SK-N-SH (cell line): ENCODE results near the gene ZNF141. TPM values are rescaled to one million over a fixed set of nuclear protein-coding genes. Genes with fewer than 3 reads are reported as not detected.
"Not testable (repeated sequence)": the region's sequence is repeated elsewhere in the genome, so short reads cannot be mapped to it uniquely, and the experiment has no call there.

Experiments used
- CTCF ChIA-PET: fragments of 300-600, 350-600 bp; formaldehyde crosslinking; extraction: SDS; loops from one replicate; lab custom pipeline; 2021; lab: Yijun Ruan, JAX
- POLR2A ChIA-PET: fragments of 350-600 bp; sonication (Branson Sonifier 250); formaldehyde crosslinking; extraction: SDS; loops from one replicate; lab custom pipeline; 2020; ENCODE audit warnings: antibody characterized with exemption, inconsistent platforms; lab: Yijun Ruan, JAX
- DNase-seq: peaks from one replicate; pipeline ENCODE4 v3.0.0; 2012
- H2AFZ ChIP-seq: fragments of 200-600 bp; sonication (generic); 2 replicates; pipeline ENCODE4 v1.8.1; 2016; ENCODE audit warnings: antibody characterized with exemption, mild to moderate bottlenecking, low read depth
- H3F3A ChIP-seq: fragments of 200-600 bp; sonication (generic); replicated peaks from 2 replicates; pipeline ENCODE3; 2016; ENCODE audit warnings: antibody characterized with exemption, mild to moderate bottlenecking; ENCODE audit not compliant: insufficient read depth
- H3K27ac ChIP-seq, 2 experiments: fragments of 200-500 bp in 1 of 2; fragments of 200-600 bp in 1 of 2; sonication (Bioruptor generic) in 1 of 2; sonication (generic), shearing (Covaris generic) in 1 of 2; 2 replicates each; pipeline versions ENCODE4 v1.5.1 to v1.6.1; 2014 to 2016; ENCODE audit warnings: low read depth in 2 of 2, inconsistent platforms in 1 of 2, low read length in 1 of 2, mild to moderate bottlenecking in 1 of 2, mixed read lengths in 1 of 2
- H3K27me3 ChIP-seq: fragments of 200-600 bp; sonication (generic), shearing (Covaris generic); 2 replicates; pipeline ENCODE4 v1.6.1; 2016; ENCODE audit warnings: mixed run types; ENCODE audit not compliant: insufficient read depth
- H3K36me3 ChIP-seq, 2 experiments: fragments of 200-500 bp in 1 of 2; fragments of 200-600 bp in 1 of 2; sonication (Bioruptor generic) in 1 of 2; sonication (generic) in 1 of 2; replicated peaks in 1 of 2; 2 replicates each; pipeline versions ENCODE3 to v1.5.1; 2014 to 2016; ENCODE audit warnings: low read length in 1 of 2, mild to moderate bottlenecking in 1 of 2; ENCODE audit not compliant: insufficient read depth in 2 of 2, control insufficient read depth in 1 of 2
- H3K4me1 ChIP-seq, 2 experiments: fragments of 200-500 bp in 1 of 2; fragments of 200-600 bp in 1 of 2; sonication (Bioruptor generic) in 1 of 2; sonication (generic), shearing (Covaris generic) in 1 of 2; 2 replicates each; pipeline versions ENCODE4 v1.5.1 to v1.6.1; 2014 to 2016; ENCODE audit warnings: low read depth in 1 of 2, low read length in 1 of 2, mixed run types in 1 of 2; ENCODE audit not compliant: insufficient read depth in 2 of 2, control insufficient read depth in 1 of 2
- H3K4me2 ChIP-seq: fragments of 200-600 bp; sonication (generic), shearing (Covaris generic); 2 replicates; pipeline ENCODE4 v1.6.1; 2017; ENCODE audit warnings: mixed run types
- H3K4me3 ChIP-seq, 2 experiments: fragments of 200-500 bp in 1 of 2; fragments of 200-600 bp in 1 of 2; sonication (Bioruptor generic) in 1 of 2; sonication (generic), shearing (Covaris generic) in 1 of 2; 2 replicates each; pipeline versions ENCODE4 v1.5.1 to v1.8.1; 2014 to 2016; ENCODE audit warnings: low read depth in 2 of 2, inconsistent platforms in 1 of 2, low read length in 1 of 2, mild to moderate bottlenecking in 1 of 2, mixed read lengths in 1 of 2, moderate library complexity in 1 of 2
- H3K79me2 ChIP-seq: fragments of 200-600 bp; sonication (generic); 2 replicates; pipeline ENCODE4 v1.8.1; 2017; ENCODE audit warnings: mild to moderate bottlenecking; ENCODE audit not compliant: insufficient read depth
- H3K9ac ChIP-seq: fragments of 200-600 bp; sonication (generic); 2 replicates; pipeline ENCODE4 v1.6.1; 2017; ENCODE audit warnings: mixed run types
- H3K9me2 ChIP-seq: fragments of 200-600 bp; sonication (generic); 2 replicates; pipeline ENCODE4 v1.6.1; 2017; ENCODE audit warnings: mixed run types
- H3K9me3 ChIP-seq: fragments of 200-600 bp; sonication (generic); 2 replicates; pipeline ENCODE4 v1.6.1; 2017; ENCODE audit warnings: mixed run types, mild to moderate bottlenecking, moderate library complexity
- H4K20me1 ChIP-seq: fragments of 200-600 bp; sonication (generic); 2 replicates; pipeline ENCODE4 v1.6.1; 2017; ENCODE audit warnings: mild to moderate bottlenecking, mixed run types; ENCODE audit not compliant: insufficient read depth
- CHD2 ChIP-seq: fragments of 150-350 bp; IDR thresholded peaks from 2 replicates; pipeline ENCODE4 v1.6.1; 2018; ENCODE audit warnings: low read length; ENCODE audit not compliant: partially characterized antibody
- ELF1 ChIP-seq: IDR thresholded peaks from 2 replicates; pipeline ENCODE4 v1.4.0; 2012
- FOXJ3 ChIP-seq: sonication (generic); formaldehyde crosslinking; IDR thresholded peaks from 2 replicates; pipeline ENCODE4 v1.5.1; 2020; ENCODE audit warnings: mild to moderate bottlenecking, missing genetic modification reagents
- MAX ChIP-seq: IDR thresholded peaks from 2 replicates; pipeline ENCODE4 v1.4.0; 2012; ENCODE audit warnings: low read depth
- MXI1 ChIP-seq: IDR thresholded peaks from 2 replicates; pipeline ENCODE4 v1.6.1; 2012; ENCODE audit warnings: mild to moderate bottlenecking, low read depth, low read length, improper control_type of control experiment
- NFIC ChIP-seq: IDR thresholded peaks from 2 replicates; pipeline ENCODE4 v1.4.0; 2012; ENCODE audit warnings: borderline replicate concordance
- RCOR1 ChIP-seq: fragments of 150-350 bp; IDR thresholded peaks from 2 replicates; pipeline ENCODE4 v1.6.1; 2017; ENCODE audit warnings: antibody characterized with exemption, low read length
- RFX5 ChIP-seq: IDR thresholded peaks from 2 replicates; pipeline ENCODE4 v1.6.1; 2012; ENCODE audit warnings: mild to moderate bottlenecking, improper control_type of control experiment, low read length
- RXRA ChIP-seq: IDR thresholded peaks from 2 replicates; pipeline ENCODE4 v1.4.0; 2012; ENCODE audit warnings: low read depth, mild to moderate bottlenecking, borderline replicate concordance
- TEAD4 ChIP-seq: IDR thresholded peaks from 2 replicates; pipeline ENCODE4 v1.4.0; 2012; ENCODE audit warnings: mild to moderate bottlenecking, borderline replicate concordance; ENCODE audit not compliant: insufficient read depth
- USF1 ChIP-seq: IDR thresholded peaks from 2 replicates; pipeline ENCODE4 v1.4.0; 2012; ENCODE audit warnings: low read depth, borderline replicate concordance
- YY1 ChIP-seq: IDR thresholded peaks from 2 replicates; pipeline ENCODE4 v1.4.0; 2012; ENCODE audit warnings: low read depth, mild to moderate bottlenecking
- WGBS: methylation state at CpG from one replicate; pipeline ENCODE4 v1.1.6; 2017; ENCODE audit warnings: low lambda C conversion rate; 5-methylcytosine and 5-hydroxymethylcytosine counted together
- polyA plus RNA-seq, 3 experiments: library from polyadenylated mRNA; depleted of rRNA; stranded (reverse); fragments of >200 nt; gene quantifications; 2 replicates each; pipeline ENCODE4 v1.2.3, GENCODE V29; 2012
- TF ChIP-seq, protein P1 (sequence below): fragments of 150-350 bp; IDR thresholded peaks from 2 replicates; pipeline ENCODE4 v1.6.1; 2016; ENCODE audit warnings: mild to moderate bottlenecking, low read depth, low read length
- TF ChIP-seq, protein P2 (sequence below): IDR thresholded peaks from 2 replicates; pipeline ENCODE4; 2012

Gene ZNF141
- polyA plus RNA-seq, 1 of the 3 experiments (the other 2 are of a cell fraction): 1.6 TPM

GRCh38 chr4:302381-302780 is 35.2 kb upstream of the ZNF141 start:
- TF ChIP-seq RXRA (no peak), NFIC (no peak), TEAD4 (no peak), FOXJ3 (CRISPR knock-in tag) (no peak), RFX5 (no peak), ELF1 (no peak), CHD2 (no peak), RCOR1 (no peak)
- TF ChIP-seq, protein P1, sequence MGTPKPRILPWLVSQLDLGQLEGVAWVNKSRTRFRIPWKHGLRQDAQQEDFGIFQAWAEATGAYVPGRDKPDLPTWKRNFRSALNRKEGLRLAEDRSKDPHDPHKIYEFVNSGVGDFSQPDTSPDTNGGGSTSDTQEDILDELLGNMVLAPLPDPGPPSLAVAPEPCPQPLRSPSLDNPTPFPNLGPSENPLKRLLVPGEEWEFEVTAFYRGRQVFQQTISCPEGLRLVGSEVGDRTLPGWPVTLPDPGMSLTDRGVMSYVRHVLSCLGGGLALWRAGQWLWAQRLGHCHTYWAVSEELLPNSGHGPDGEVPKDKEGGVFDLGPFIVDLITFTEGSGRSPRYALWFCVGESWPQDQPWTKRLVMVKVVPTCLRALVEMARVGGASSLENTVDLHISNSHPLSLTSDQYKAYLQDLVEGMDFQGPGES: no peak
- CTCF ChIA-PET: no interaction called here
- 84% methylated on average over 4 of the region's 4 CpGs for WGBS

GRCh38 chr4:304516-304915 is 33.1 kb upstream of the ZNF141 start:
- DNase-seq, H3K9me3 ChIP-seq, H3F3A ChIP-seq, CTCF ChIA-PET, POLR2A ChIA-PET, H3K36me3 ChIP-seq, H3K27ac ChIP-seq, H4K20me1 ChIP-seq, H3K9me2 ChIP-seq, H3K27me3 ChIP-seq, H3K4me1 ChIP-seq, H3K79me2 ChIP-seq: not testable (repeated sequence)
- WGBS: 15% methylated on average over 14 of the region's 20 CpGs
- H3K4me2 ChIP-seq: peak overlapping the region; percentile 72
- H2AFZ ChIP-seq: peak overlapping the region; percentile 69; the same call in 1 of the 2 replicates
- H3K9ac ChIP-seq: peak overlapping the region; percentile 51; the same call in 1 of the 2 replicates
- H3K4me3 ChIP-seq: peak overlapping the region; percentile 56 to 57

More at GRCh38 chr4:302381-302780, 35.2 kb upstream of the ZNF141 start:
- no peak for DNase-seq
- Histone ChIP-seq H2AFZ (no peak overlapping the region), H4K20me1 (no peaks in the 10 kb centered on the region), H3K79me2 (no peaks in the 10 kb centered on the region; the same call in 1 of the 2 replicates), H3K36me3 (no peaks in the 10 kb centered on the region), H3K4me1 (no peaks in the 10 kb centered on the region; a peak in 1 of 4 replicates), H3K27ac (no peak overlapping the region), H3K27me3 (no peaks in the 10 kb centered on the region), H3K9ac (no peak overlapping the region), H3K4me2 (no peak overlapping the region), H3K4me3 (no peak overlapping the region), H3K9me3 (no peaks in the 10 kb centered on the region), H3K9me2 (no peaks in the 10 kb centered on the region), H3F3A (no peaks in the 10 kb centered on the region)
- POLR2A ChIA-PET: no interaction called here

DNA sequence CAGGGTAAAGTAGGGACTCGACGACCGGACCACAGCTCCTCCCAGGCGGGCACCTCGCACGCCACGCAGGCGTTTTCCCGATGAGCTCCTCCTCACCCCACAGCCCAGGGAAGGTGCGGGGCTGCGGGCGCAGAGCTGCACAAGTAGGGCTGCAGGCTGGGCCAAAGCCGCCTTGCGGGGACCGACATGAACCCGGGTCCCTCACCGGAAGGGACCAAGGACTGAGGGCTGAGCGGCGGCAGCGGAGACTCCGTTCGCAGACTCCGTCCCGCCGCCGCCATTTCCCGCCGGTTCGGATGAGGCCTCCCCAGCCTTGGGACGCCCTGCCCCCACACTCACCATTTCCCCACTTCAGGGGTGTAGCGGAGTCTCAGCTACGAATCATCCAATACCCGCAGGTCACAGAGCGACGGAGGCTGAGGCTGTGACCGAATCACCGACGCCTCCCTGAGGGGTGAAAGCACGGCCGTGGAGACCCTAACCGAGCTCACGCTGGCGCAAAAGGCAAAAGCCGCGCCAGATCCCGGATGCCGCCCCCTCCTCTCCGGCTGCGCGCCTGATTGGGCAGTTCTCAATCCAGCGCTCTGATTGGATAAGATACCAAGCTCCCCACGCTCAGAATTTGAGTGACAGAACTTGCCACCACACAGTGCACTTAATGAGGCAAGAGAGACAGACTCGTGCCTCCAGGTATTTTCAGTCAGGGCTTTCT is 32.5 kb upstream of the ZNF141 start, which contains the start of gene ZNF732:
Gene ZNF732, minus strand, starts transcription at position 506 of the 712 bp plus-strand sequence. Its CDS starts 164 bp downstream, at position 342.
- DNase-seq: peak; percentile 88
- H3K9me3 ChIP-seq: no peaks in the 10 kb centered on the region
- TF ChIP-seq MXI1 (peak; percentile 91; the same call in 1 of the 2 replicates), USF1 (no peak), MAX (peak; percentile 23; the same call in 1 of the 2 replicates), YY1 (no peak), CHD2 (peak; percentile 36)
- TF ChIP-seq, protein P1: peak; percentile 50; the same call in 1 of the 2 replicates
- TF ChIP-seq, protein P2, sequence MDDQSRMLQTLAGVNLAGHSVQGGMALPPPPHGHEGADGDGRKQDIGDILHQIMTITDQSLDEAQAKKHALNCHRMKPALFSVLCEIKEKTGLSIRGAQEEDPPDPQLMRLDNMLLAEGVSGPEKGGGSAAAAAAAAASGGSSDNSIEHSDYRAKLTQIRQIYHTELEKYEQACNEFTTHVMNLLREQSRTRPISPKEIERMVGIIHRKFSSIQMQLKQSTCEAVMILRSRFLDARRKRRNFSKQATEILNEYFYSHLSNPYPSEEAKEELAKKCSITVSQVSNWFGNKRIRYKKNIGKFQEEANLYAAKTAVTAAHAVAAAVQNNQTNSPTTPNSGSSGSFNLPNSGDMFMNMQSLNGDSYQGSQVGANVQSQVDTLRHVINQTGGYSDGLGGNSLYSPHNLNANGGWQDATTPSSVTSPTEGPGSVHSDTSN: peak; percentile 94
- no peaks in the 10 kb centered on the region for H3F3A ChIP-seq
- no peaks in the 10 kb centered on the region for H3K36me3 ChIP-seq
- H3K4me2 ChIP-seq: peak within 1 kb of the TSS; percentile 72
- no peaks in the 10 kb centered on the region for H4K20me1 ChIP-seq
- H3K4me1 ChIP-seq: no peaks in the 10 kb centered on the region; a peak in 1 of 4 replicates
- H3K4me3 ChIP-seq: peak within 1 kb of the TSS; percentile 56 to 57
- peak within 1 kb of the TSS; percentile 51 for H3K9ac ChIP-seq
- H3K27ac ChIP-seq: no peak within 1 kb of the TSS
- WGBS: 11% methylated on average over 4 of the region's 53 CpGs
- CTCF ChIA-PET: interaction anchor here (1.0 kb wide), 1 partner anchor 25 kb away, joined by 3 read pairs; no protein-coding TSS in a partner anchor
- no peaks in the 10 kb centered on the region for H3K9me2 ChIP-seq
- H3K27me3 ChIP-seq: no peaks in the 10 kb centered on the region
- H2AFZ ChIP-seq: peak within 1 kb of the TSS; percentile 69; the same call in 1 of the 2 replicates
- no peaks in the 10 kb centered on the region; the same call in 1 of the 2 replicates for H3K79me2 ChIP-seq
- POLR2A ChIA-PET: interaction anchor here (1.0 to 1.1 kb wide), 2 partner anchors 33 to 93 kb away, joined by 3 to 4 read pairs; partner anchors contain the start of gene ZNF141
